GM11168 (cell line): ENCODE results near the gene RPL26.

Experiments used
- in situ Hi-C: fragments of 300-500 bp; cut with MboI; formaldehyde crosslinking; loops from one replicate; pipeline ENCODE4 v1.12.0; 2022; ENCODE audit warnings: low sequenced_read_pairs; ENCODE audit not compliant: unreplicated experiment

Gene RPL26

DNA sequence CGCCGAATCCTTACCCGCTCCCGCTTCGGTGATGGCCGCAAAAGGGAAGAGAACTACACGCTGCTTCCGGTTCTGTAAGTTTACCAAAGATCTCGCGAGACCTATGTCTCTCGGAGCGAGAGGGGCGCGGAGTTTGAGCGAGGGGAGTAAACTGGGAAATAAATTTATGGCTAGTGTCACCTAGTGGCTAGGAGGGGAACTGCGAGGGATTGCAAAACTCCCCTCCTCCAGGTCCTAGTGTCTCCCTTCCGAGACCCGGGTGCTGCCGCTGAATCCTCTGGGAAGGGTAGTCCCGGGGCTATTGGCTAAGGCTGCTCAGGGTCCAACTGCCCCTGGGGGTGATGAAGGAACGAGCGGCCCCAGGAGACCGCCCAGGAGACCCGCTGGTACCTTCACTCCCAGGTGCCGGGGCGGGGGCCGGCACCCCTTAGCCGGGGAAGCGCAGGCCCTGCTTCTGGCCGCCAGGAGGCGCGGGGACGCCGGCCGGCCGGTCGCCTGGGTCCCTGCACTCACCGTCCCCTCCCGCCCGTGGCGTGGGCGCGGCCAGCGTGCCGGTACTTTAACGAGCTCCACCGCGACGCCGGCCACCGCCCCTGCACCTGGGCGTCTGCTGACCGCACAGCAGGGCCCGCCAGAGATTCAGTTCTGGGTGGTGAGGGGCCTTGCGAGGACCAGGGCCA lies at the start of gene RPL26:
Gene RPL26 (minus strand): TSS at position 51 of the 680 bp plus-strand sequence. CDS start 883 bp downstream, outside the sequence.
- in situ Hi-C loops: no loop called here

DNA sequence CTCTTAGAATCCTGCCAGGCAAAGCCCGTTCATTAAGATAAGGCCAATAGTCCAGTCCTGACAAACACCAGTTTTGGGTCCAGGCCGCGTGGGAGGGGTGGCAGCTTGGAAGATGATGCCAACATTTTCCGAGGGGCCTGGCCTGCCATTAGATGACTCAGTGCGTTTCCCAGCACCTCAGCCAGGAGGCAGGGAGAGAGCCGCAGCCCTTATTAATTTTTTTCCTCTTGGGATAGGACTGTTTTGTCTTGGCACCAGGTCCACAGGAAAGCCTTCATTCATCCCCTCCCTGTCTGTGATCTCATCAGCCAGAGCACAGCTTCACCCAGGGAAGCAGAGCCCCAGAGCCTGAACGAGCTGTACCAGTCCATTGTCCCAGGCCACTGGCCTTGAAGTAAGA lies 48.0 kb upstream of the RPL26 start:
- in situ Hi-C loops: no loop called here

DNA sequence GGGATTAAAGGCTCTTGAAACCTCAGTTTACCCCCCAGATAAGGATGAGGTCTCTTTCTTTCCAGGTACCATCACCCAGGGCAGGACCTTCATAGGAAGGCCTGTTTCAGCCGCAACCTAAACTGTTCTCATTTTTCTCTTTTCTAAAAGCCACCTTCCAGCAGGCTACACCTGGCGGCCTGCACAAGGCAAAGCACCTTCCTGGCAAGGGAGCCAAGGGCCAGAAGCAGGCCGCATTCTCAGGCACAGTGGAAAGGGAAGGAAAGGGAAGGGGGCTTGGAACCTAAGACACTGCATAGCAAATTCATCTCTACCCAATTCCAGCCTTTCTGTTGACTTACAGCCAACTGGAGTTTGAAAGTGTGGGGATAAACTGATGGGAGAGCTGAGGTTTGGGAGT lies 43.8 kb upstream of the RPL26 start:
- in situ Hi-C loops: no loop called here

DNA sequence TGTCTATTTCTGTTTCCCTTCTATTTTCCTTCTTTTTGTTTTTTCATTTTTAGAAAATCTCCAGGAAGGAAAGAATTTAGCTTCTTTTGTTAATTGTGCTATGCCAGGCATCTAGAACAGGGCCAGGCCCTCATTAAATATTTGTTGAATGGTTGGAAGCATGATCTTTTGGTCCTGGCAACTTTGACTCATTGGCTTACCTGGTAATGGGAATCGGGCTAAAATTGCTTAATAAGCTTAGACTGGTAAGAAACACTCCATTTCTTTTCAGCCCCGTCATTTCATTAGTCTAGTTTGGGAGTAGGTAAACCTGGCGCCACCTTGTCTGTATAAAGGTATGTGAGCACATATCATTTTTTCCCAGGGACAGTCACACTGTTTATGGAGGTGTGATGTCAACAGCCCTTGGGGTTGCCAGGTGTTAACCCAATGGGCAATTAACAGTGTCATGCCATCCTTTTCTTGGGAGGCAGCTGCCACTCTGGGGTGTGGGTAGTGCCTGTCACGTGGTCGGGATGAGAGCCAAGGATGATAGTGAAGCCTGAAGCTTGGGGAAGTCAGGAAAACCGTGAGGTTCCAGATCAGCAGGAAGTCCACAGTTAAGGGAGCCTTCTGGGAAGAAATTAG lies 43.2 kb upstream of the RPL26 start:
- in situ Hi-C loops: no loop called here

DNA sequence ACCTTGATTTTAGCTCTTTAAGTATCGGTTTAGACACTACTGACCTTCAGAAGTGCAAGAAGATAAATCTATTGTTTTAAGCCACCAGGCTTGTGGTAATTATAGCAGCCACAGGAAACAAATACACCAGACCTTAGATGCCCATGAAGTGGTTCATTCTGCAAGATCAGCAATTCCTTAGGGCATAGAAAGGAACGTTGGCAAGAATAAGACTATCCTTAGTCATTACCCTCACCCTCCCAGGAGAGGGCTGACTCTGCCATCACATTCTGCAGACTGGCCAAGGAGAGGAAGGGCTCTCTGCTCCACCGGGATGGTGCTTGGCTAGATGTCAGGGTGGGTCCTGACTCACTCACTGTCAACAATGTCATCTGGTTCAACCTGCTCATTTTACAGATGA lies 38.6 kb upstream of the RPL26 start:
- in situ Hi-C loops: loop anchor here (25.0 kb wide), 1 partner anchor 566 kb away; no protein-coding TSS in a partner anchor

DNA sequence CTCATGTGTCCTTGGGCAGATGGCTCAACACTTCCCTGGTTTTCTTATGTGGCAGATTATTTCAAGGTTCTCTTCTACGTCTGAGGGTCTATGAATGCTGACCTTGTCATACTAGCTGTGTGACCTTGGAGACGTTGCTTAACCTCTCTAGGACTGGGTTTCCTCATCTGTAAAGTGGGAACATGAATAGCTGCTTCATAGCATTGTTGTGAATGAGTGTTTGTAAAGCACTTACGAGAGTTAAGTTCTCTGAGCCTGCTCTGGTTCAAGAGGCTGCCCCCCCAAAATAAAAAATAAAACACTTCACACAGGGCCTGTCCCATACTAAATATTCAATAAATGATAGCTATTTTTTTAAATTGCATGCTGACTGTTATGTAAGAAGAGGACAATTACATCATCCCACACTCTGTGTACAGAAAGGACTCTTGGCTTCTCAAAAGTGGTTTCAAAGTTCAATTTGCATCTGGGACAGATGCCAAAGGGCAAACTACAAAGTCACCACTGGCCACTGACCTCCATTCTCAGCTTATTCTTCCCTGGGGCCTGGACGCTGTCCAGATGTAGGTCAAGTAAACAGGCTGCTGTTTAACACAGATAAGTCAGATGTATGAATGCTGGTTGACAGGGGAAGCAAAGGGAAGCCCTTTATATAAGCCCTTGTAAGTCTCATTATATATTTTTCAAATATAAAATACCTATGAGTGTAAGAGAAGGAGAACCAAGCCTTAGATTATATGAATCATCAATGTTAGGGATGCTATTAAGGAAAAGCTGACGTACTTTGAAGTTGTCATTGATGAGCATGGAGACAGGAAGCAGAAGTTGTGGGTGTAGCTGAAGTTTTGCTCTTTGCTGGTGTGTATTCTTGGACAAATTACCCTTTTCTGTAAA lies 37.3 kb upstream of the RPL26 start:
- in situ Hi-C loops: loop anchor here (25.0 kb wide), 1 partner anchor 567 kb away; no protein-coding TSS in a partner anchor

DNA sequence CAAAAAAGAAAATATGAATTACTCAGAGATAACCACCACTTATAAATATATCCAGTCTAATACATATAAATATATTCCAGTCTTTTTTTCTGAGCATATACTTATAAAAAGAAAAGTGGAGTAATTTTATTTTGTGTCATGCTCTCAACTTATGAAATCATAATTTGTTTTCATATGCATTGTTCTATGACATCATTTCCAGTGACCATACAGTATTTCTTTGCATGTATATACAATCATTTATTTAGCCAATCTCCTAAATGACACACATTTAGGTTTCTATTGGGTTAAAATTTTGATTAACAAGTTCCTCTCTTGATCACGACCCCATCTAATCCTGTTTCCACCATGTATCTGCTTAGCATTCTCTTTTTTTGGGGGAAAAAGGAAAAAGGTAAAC lies 36.3 kb upstream of the RPL26 start:
- in situ Hi-C loops: loop anchor here (25.0 kb wide), 1 partner anchor 568 kb away; no protein-coding TSS in a partner anchor

DNA sequence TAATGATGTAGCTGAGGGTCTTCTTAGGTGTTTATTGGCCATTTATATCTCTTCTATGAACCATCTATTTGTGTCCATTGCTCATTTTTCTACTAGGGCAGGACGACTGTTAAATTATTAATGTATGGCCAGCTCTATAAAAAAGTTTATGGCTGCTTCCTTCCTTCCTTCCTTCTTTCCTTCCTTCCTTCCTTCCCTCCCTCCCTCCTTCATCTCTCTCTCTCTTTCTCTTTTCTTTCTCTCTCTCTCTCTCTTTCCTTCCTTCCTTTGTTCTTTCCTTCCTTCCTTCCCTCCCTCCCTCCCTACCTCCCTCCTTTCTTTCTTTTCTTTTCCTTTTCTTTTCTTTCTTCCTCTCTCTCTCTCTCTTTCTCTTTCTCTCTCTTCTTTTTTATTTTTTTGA lies 35.5 kb upstream of the RPL26 start:
- in situ Hi-C loops: loop anchor here (25.0 kb wide), 1 partner anchor 569 kb away; no protein-coding TSS in a partner anchor

DNA sequence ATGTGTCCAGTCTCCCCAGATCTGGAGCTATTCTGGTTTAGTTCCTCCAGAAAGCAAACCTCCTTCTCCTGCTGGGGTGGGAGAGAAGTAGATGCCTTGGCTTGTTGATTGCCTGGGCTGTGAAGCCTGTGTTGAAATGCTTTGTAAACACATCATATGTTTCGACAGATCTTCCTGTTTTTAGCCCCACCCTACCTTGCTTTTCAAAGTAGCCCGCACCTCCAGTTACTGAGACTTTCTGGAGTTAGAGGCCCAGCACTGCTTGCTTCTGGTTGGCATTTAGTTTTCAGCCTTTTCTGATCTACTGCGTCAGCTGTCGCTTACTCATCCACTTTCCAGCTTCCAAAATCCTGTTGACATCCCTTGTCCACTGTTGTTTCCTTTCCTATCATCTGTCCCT lies 34.8 kb upstream of the RPL26 start:
- in situ Hi-C loops: loop anchor here (25.0 kb wide), 1 partner anchor 569 kb away; no protein-coding TSS in a partner anchor

DNA sequence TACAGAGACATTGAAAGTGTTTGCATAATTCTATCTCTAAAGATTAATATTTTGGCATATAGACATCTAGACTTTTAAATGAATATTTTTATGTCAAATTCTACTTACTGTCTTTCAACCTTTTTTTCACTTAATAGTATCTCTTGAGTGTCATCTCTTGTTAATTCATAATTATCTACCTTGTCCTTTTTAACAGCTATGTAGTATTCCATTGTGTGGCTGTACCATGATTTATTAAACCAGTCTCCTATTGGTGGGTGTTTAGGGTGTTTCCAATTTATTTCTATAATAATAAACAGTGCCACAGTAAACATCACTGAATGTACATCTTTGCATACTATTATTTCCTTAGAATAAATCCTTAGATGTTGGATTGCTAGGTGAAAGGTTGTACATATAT lies 30.9 kb upstream of the RPL26 start:
- in situ Hi-C loops: loop anchor here (5.0 to 25.0 kb wide), 2 partner anchors 333 to 573 kb away; no protein-coding TSS in a partner anchor

DNA sequence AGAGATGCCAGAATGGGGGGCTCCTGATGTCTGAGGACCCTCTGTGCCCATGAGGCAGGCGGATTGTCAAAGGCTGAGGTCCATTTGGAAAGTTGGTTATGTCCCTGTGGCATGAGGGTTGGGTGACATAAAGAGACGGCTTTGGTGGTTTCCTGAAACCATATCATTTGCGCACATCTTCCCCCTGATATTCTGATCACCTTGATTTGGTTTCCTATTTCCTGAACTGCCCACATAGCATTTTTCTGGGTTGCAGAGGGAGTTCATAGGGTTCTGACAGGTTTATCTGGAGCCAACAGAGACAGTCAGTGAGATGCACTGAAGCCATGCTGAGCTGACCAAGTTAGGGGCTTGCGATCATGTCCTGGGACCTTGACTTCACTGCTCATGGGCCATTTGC lies 30.3 kb upstream of the RPL26 start:
- in situ Hi-C loops: loop anchor here (5.0 to 25.0 kb wide), 2 partner anchors 334 to 574 kb away; no protein-coding TSS in a partner anchor

DNA sequence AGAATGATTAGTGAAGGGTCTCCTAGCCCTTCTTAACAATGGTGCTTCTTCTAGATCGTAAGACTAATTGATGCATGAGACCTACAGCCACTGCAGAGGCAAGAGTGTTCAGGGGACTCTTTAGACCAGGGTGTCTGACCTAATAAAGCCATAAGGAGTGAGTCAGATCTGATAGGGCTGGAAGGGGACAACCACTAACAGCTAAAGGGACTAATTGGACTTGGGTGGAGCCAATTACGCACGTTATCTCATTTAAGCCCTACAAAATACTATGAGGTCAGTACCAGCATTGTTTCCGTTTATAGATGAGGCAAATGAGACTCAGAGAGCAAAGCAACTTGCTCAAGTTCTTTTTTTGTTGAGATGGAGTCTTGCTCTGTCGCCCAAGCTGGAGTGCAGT lies 29.1 kb upstream of the RPL26 start:
- in situ Hi-C loops: loop anchor here (5.0 to 25.0 kb wide), 2 partner anchors 335 to 575 kb away; no protein-coding TSS in a partner anchor

DNA sequence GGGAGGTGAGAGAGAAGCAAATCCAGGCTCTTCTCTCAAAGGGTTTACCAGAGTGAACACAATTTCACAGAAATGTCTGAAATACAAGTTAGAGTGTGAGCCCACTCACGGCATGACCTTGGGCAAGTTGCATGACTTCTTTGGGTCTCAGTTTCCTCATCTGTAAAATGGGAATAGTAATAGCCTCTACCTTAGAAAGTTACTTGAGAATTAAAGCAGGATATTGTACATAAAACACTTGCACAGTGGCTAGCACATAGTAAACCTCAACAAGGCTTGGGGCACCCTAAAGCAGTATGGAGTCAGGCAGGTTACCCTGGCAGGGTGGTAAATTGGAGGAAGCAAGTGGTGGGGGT lies 27.9 kb upstream of the RPL26 start:
- in situ Hi-C loops: loop anchor here (5.0 to 25.0 kb wide), 2 partner anchors 336 to 576 kb away; no protein-coding TSS in a partner anchor

DNA sequence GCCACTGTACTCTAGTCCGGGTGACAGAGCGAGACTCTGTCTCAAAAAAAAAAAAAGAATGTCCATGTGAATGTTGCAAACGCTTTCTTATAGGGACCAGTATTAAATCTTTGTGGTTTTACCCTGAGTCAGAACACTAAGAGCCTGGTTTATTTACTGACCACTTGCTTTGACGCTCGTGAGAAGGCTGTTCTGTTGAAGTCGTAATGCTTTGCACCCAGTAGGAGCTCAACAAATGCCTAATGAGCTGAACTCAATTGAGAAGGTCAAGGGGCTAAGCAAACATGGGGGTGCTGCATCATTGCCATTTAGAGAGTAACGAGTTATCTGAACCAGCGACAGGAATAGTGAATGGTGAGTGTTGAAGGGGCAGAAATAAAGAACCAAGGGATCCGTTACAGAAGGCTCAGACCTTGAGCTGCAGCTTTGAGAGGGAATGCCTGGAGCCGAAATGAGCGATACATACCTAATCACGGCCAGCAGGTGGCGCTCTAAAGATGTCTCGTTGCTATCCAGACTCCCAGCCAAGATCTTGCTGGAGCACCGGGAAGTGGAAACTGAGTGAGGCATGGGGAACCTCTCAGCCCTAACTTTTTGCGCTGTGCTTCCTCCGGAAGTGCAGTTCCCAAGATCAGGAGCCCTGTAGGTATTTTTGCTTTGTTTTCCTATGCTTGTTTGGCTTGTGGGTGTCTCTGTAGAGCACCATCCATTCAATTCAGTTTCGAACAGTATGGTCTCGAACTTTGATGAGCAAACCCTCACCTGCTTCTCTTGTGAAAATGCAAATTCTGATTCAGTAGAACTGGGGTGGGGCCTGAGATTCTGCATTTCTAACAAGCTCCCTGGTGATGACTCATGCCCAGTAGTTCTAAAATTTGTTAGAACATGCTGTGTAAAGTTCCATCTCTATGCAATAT lies 27.2 kb upstream of the RPL26 start:
- in situ Hi-C loops: loop anchor here (5.0 to 25.0 kb wide), 2 partner anchors 337 to 577 kb away; no protein-coding TSS in a partner anchor

DNA sequence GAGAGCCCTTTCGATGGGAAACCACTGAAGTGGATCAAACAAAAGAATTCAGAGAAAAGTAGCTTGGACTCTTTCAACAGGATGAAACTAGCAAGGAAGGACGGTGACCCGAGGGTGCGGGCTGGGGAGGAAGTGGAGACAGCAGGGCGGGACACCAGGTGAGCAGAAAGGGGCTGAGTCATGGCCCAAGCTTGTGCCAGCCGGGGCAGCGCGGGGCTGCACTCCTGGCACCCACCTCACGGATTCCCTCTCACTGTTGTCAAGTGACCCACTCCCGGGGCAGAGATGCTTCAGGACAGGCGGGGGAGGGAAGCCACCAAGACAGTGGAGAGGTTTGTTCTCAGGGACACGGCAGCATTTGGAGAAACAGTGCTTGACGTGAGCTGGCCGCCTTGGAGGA lies 25.4 kb upstream of the RPL26 start:
- in situ Hi-C loops: loop anchor here (25.0 kb wide), 1 partner anchor 579 kb away; no protein-coding TSS in a partner anchor

DNA sequence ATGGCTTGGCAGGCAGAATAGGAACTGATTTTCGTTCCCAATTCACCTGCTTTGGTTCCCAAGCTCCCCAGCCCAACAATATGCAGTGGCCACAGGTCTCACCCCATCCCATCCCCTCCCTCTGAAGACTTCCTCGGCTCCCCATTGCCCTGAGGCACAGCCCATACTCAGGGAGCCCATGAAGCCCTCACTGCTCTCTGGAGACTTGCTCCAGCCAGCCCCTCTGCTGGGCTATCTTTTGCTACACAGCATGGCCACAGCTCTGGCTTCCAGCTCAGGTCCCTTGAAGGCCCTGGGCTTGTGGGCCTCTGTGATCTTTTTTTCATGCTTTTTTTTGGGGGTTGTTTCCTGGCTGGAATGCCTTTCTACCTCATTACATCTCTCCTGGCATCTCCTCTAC lies 23.2 kb upstream of the RPL26 start:
- in situ Hi-C loops: loop anchor here (25.0 kb wide), 1 partner anchor 581 kb away; no protein-coding TSS in a partner anchor

DNA sequence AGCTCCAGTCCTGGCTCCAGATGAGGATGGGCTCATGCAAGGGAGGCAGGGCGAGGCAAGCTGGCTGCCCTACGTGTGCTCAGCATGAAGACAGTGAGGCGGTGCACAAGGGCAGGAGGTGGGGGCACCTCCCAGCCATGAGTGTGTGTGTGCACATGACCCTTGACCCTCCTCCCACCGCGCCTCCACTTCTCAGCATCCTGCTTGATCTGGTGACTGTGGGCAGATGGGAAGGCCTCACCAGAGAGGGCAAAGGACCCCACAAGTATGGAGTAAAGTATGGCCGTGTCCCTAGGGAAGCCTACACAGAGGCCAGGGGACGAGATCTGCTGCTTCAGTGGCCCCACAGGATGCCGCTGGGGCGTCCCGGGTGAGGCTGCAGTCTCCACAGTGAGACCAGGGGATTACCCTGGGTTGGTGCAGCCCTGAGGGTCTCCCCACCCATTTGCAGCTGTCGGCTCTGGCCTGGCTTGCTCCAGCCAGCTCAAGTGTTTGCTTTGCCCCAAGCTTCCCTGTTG lies 22.6 kb upstream of the RPL26 start:
- in situ Hi-C loops: loop anchor here (25.0 kb wide), 1 partner anchor 582 kb away; no protein-coding TSS in a partner anchor

DNA sequence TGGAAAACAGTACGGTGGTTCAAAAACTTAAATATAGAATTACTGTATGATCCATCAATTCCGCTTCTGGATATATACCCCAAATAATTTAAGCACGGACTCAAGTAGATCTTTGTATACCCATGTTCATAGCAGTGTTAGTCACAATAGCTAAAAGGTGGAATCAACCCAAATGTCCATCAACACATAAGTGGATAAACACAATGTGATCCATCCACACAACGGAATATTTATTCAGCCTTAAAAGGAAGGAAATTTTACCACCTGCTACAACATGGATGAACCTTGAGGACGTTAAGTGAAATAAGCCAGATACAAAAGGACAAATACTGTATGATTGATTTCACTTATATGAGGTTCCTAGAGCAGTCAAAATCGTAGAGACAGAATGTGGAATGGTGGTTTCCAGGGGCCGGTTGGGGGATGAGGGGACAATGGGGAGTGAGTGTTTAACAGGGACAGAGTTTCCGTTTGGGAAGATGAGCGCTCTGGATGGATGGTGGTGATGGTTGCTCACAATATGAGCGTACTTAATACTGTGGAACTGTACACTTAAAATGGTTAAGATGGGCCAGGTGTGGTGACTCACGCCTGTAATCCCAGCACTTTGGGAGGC lies 20.0 kb upstream of the RPL26 start:
- in situ Hi-C loops: loop anchor here (25.0 kb wide), 1 partner anchor 584 kb away; no protein-coding TSS in a partner anchor
